HG02943 (cell line): Measurements from ENCODE around the gene MEIKIN.
"Not testable (repeated sequence)": the region's sequence is repeated elsewhere in the genome, so short reads cannot be mapped to it uniquely, and the experiment has no call there.

Source experiments
- ATAC-seq: cut with Tn5 transposase; IDR thresholded peaks from one replicate; pipeline ENCODE4 v1.9.1; 2021; ENCODE audit warnings: mild to moderate bottlenecking, low read depth, moderate library complexity; ENCODE audit not compliant: unreplicated experiment

Gene MEIKIN

GRCh38 chr5:131778141-131778540 is 167.3 kb downstream of the MEIKIN start:
- ATAC-seq, result not testable (repeated sequence)

GRCh38 chr5:131776450-131776849 is 169.0 kb downstream of the MEIKIN start:
- ATAC-seq, result no peak

- no peak for ATAC-seq
These were observed 170.7 kb downstream of the MEIKIN start for GRCh38 chr5:131774652-131775367.

GRCh38 chr5:131773805-131774204 is 171.7 kb downstream of the MEIKIN start:
- ATAC-seq, result no peak

- no peak for ATAC-seq
These were observed 173.8 kb downstream of the MEIKIN start for GRCh38 chr5:131771692-131772091.

GRCh38 chr5:131769961-131770360 is 175.5 kb downstream of the MEIKIN start:
- no peak for ATAC-seq

GRCh38 chr5:131769336-131769735 is 176.1 kb downstream of the MEIKIN start:
- no peak for ATAC-seq

GRCh38 chr5:131767891-131768290 is 177.6 kb downstream of the MEIKIN start:
- ATAC-seq, result no peak

- no peak for ATAC-seq
These were observed 178.8 kb downstream of the MEIKIN start for GRCh38 chr5:131766689-131767088.

- ATAC-seq, result no peak
These were observed 180.2 kb downstream of the MEIKIN start for GRCh38 chr5:131765261-131765660.

- ATAC-seq, result no peak
These were observed 181.5 kb downstream of the MEIKIN start for GRCh38 chr5:131763968-131764367.

- ATAC-seq, result no peak
These were observed 184.7 kb downstream of the MEIKIN start for GRCh38 chr5:131760793-131761192.

GRCh38 chr5:131759704-131760103 is 185.8 kb downstream of the MEIKIN start:
- ATAC-seq, result no peak

- no peak for ATAC-seq
These were observed 187.0 kb downstream of the MEIKIN start for GRCh38 chr5:131758520-131758900.

GRCh38 chr5:131757830-131758519 is 187.5 kb downstream of the MEIKIN start:
- ATAC-seq, result no peak
